ENCODE measurements around the gene DENND5B.

- TF ChIP-seq CTCF (IDR thresholded peaks at IDR 0.05) (no peak), POLR2A (IDR thresholded peaks at IDR 0.05) (no peak)
Measured at GRCh38 chr12:31626270-31626995, 35.5 kb upstream of the DENND5B start.

Data from heart left ventricle (tissue), 13 donors.